ENCODE data around the gene UPK1A. TPM values are rescaled to one million over a fixed set of nuclear protein-coding genes. Genes with fewer than 3 reads are reported as not detected.

Gene UPK1A
- total and polyA plus RNA-seq, 9 of the 15 experiments (the other 6 are each of a cell fraction or from before 2014, with no cell fraction given): 0.06 to 0.13 TPM; not detected in 7

DNA sequence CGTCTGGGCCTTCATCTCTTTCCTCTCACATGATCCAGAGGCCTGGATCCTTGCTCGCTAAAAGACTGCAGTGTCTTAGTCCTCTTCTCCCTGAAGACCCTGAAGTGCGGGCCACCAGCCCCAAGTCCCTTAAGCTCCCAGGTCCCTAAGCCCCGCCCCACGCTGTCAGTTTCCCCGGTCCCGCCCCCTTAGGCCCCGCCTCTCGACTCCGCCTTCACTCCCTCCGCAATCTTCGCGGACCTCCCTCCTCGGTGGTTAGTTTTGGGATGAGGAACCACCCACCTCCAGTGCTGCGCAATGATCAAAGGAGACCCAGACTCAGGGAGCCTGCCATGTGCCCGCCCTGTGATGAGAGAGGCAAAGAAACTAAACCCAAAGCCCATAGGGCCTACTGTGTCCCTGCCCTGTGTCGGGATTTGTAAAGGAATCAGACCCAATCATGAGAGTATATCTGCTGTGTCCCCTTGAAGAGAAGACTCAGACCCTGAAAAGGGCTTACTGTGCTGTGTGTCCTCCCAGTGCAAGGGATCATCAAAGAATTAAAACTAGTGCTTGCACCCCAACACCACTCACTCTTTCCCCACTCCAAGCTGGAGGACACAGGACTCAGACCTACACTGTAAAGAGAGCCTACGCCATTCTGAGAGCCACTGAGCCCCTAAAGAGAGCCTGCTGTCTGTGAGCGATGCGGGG is 21.2 kb upstream of the UPK1A start (continued):
- TF ChIP-seq EP400 (IDR thresholded peaks at IDR 0.05): 0 out of 2 replicates have a peak, but pooled peaks have one; percentile 11
- TF ChIP-seq, protein P1, sequence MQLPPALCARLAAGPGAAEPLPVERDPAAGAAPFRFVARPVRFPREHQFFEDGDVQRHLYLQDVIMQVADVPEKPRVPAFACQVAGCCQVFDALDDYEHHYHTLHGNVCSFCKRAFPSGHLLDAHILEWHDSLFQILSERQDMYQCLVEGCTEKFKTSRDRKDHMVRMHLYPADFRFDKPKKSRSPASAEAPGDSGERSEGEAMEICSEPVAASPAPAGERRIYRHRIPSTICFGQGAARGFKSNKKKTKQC (CRISPR knock-in tag; IDR thresholded peaks at IDR 0.05): no peak
- 0 out of 2 replicates have a peak, but pooled peaks have one; percentile 8 for TF ChIP-seq ETS1 (conservative IDR thresholded peaks at IDR 0.05; ENCODE audit: control insufficient read depth, low read depth, low read length)
- TF ChIP-seq HOXB6 (CRISPR knock-in tag; IDR thresholded peaks at IDR 0.05; ENCODE audit: borderline replicate concordance): no peak
- no peak for TF ChIP-seq ZNF77 (CRISPR knock-in tag; IDR thresholded peaks at IDR 0.05)
- TF ChIP-seq MAX (CRISPR knock-in tag; IDR thresholded peaks at IDR 0.05): no peak; the same call in 1 of the 2 replicates
- TF ChIP-seq FUS (optimal IDR thresholded peaks at IDR 0.05; ENCODE audit: low read depth, low read length): no peak
- TF ChIP-seq ID3 (CRISPR knock-in tag; IDR thresholded peaks at IDR 0.05): no peak
- no peak for TF ChIP-seq ID3 (tag; IDR thresholded peaks at IDR 0.05)
- no peak for TF ChIP-seq NR2C1 (IDR thresholded peaks at IDR 0.05)
- TF ChIP-seq NR2C1 (tag; IDR thresholded peaks at IDR 0.05): no peak
- TF ChIP-seq TBL1XR1 (IDR thresholded peaks at IDR 0.05; ENCODE audit: low read length in 2 of 2): no peak
- no peak for TF ChIP-seq ZBTB17 (CRISPR knock-in tag; IDR thresholded peaks at IDR 0.05)
- TF ChIP-seq ZBED1 (IDR thresholded peaks at IDR 0.05): no peak
- TF ChIP-seq THAP12 (CRISPR knock-in tag; IDR thresholded peaks at IDR 0.05): no peak
- TF ChIP-seq MED1 (CRISPR knock-in tag; IDR thresholded peaks at IDR 0.05; ENCODE audit: borderline replicate concordance): no peak
- no peak for TF ChIP-seq AFF1 (IDR thresholded peaks at IDR 0.05; ENCODE audit: low read depth in 1 of 2, partially characterized antibody in 2 of 2)
- no peak for TF ChIP-seq SMAD3 (CRISPR knock-in tag; conservative IDR thresholded peaks at IDR 0.05)
- no peak for TF ChIP-seq ELF1 (tag; IDR thresholded peaks at IDR 0.05)
- TF ChIP-seq NCOA4 (IDR thresholded peaks at IDR 0.05; ENCODE audit: partially characterized antibody): no peak
- no peak for TF ChIP-seq BRD4 (IDR thresholded peaks at IDR 0.05)

Data from K562 (cell line).